ENCODE data around the gene ARPC5L.

ARPC5L gene

GRCh38 chr9:124877021-124877782 is 15.3 kb downstream of the ARPC5L start:
- no peak overlapping the region for H3K4me3 ChIP-seq (ENCODE audit: low read depth, low read length)
- DNase-seq (ENCODE audit: low read depth): no peak
- no peak for TF ChIP-seq CTCF (IDR thresholded peaks at IDR 0.05; ENCODE audit: insufficient read depth, low read depth, low read length, missing control alignments)

DNA sequence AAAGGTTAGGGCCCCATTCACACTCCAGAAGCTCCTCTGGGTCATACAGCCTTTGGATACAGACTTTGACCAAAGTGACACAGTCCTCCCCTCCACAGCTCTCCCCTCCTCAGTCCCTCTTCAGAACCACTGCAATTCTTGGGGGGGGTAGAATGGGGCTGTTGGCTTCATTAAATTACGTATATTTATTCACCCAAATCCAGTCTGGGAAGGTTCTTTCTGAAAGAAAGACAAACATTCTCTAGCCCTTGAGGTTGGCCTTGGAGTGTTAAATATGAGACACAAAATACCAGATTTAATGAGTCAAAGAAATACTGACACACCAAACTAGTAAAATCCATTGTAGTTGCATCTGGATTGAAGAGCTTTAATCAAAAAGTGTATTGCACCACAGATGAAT is 16.1 kb downstream of the ARPC5L start:
- TF ChIP-seq CTCF (IDR thresholded peaks at IDR 0.05; ENCODE audit: insufficient read depth, low read depth, low read length, missing control alignments): no peak
- H3K4me3 ChIP-seq (ENCODE audit: low read depth, low read length): no peak overlapping the region
- no peak for DNase-seq (ENCODE audit: low read depth)

DNA sequence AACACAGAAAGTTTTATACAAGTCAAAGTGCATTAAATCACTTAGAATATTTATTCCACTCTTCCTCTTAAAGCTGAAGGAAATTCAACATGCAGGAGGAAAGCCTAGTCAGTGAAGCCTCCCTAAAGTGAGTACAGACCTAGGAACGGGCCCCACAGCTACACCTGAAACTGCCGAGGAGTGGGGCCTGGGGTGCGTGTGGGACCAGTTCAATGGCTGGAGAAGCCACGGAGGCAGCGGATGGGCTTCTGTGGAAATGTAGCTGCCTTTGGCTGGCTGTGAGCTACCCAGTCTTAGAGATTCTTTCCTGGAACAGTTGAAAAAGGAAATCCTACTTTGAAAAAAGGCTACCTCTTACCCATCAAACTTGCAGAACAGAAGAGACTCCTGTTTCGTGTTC is 16.6 kb downstream of the ARPC5L start:
- no peak overlapping the region for H3K4me3 ChIP-seq (ENCODE audit: low read depth, low read length)
- DNase-seq (ENCODE audit: low read depth): no peak
- TF ChIP-seq CTCF (IDR thresholded peaks at IDR 0.05; ENCODE audit: insufficient read depth, low read depth, low read length, missing control alignments): no peak

DNA sequence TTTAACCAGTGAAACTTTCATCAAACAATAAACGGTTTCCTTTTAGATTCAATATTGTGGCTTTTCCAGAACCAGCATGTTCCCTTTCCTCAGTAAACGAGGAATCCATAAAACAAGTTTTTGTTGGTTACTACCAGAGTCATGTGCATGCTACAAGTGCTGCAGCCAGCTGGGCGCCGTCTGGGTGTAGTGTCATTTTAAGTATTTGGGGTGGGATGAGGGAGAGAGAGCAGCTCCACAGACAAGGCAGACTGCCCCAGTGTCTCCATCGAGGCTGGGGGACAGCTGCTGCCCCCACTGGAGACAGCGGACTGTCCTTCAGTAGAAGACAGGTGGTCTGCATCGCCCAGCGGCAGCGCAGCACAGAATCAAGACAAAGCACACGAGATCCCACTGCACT is 17.3 kb downstream of the ARPC5L start:
- H3K4me3 ChIP-seq (ENCODE audit: low read depth, low read length): no peak overlapping the region
- TF ChIP-seq CTCF (IDR thresholded peaks at IDR 0.05; ENCODE audit: insufficient read depth, low read depth, low read length, missing control alignments): no peak
- DNase-seq (ENCODE audit: low read depth): no peak

DNA sequence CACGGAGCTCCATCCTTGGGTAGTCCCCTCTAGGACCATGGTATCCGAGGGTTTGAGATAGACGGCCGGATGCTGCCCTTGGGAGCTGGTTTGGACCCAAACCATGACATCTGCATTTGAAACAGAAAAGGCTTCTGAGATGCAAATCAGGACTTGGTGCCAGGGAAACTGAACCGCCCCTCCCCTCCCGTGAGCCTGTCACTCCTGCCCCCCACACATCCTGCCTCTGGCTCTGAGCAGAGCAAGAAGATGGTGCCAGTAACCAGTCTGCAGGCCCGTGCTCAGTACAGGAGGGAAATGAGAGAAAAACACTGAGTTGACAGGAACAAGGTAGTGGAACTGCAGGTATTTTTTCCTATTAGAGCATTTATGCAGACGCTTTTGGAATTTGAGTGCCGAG is 18.6 kb downstream of the ARPC5L start:
- TF ChIP-seq CTCF (IDR thresholded peaks at IDR 0.05; ENCODE audit: insufficient read depth, low read depth, low read length, missing control alignments): no peak
- H3K4me3 ChIP-seq (ENCODE audit: low read depth, low read length): no peak overlapping the region
- DNase-seq (ENCODE audit: low read depth): peak; percentile 75

GRCh38 chr9:124881138-124881743 is 19.3 kb downstream of the ARPC5L start:
- DNase-seq (ENCODE audit: low read depth): no peak
- no peak for TF ChIP-seq CTCF (IDR thresholded peaks at IDR 0.05; ENCODE audit: insufficient read depth, low read depth, low read length, missing control alignments)
- no peak overlapping the region for H3K4me3 ChIP-seq (ENCODE audit: low read depth, low read length)
